Left renal pelvis (tissue), 4 donors: Measurements from ENCODE around the gene CDH16. TPM values are rescaled to one million over a fixed set of nuclear protein-coding genes. Genes with fewer than 3 reads are reported as not detected.
"Not testable (repeated sequence)": the region's sequence is repeated elsewhere in the genome, so short reads cannot be mapped to it uniquely, and the experiment has no call there.

Source experiments
- DNase-seq, 4 donors: peaks; one replicate each; pipeline ENCODE4 v3.0.0-alpha.2; 2013; ENCODE audit warnings: low read depth in 4 of 4, low spot score in 3 of 4
- polyA plus RNA-seq, 4 donors: library from polyadenylated mRNA; unstranded; fragments of 120-200 nt; gene quantifications; one replicate each; pipeline ENCODE4 v1.2.1, GENCODE V29; 2013; ENCODE audit not compliant: insufficient read length in 4 of 4

The CDH16 gene
- polyA plus RNA-seq = 100 to 1,000 TPM in 3 of 4 donors, 1 to 10 TPM in 1; 4.1 to 307 (median 238) TPM

GRCh38 chr16:66918803-66919568, at the start of gene CDH16:
TSS of gene CDH16 (minus strand) at chr16:66918885. CDS start at chr16:66918065, 820 bp downstream.
- DNase-seq = peak in 2 of 4 donors; percentile 70 to 72

- DNase-seq = no peak
These were observed 45.4 kb upstream of the CDH16 start for GRCh38 chr16:66964049-66964448.

- no peak for DNase-seq
These were observed 43.2 kb upstream of the CDH16 start for GRCh38 chr16:66961914-66962313.

GRCh38 chr16:66961065-66961744, 42.5 kb upstream of the CDH16 start, which contains the start of gene CES3:
TSS of gene CES3 (plus strand) at chr16:66961266. CDS start at chr16:66961308, 42 bp downstream.
- DNase-seq = peak in 1 of 4 donors; percentile 48

- DNase-seq = no peak
These were observed 41.6 kb upstream of the CDH16 start for GRCh38 chr16:66960270-66960669.

GRCh38 chr16:66959704-66960161, 41.0 kb upstream of the CDH16 start:
- no peak for DNase-seq

GRCh38 chr16:66958857-66959703, 40.4 kb upstream of the CDH16 start:
- no peak for DNase-seq

GRCh38 chr16:66956154-66956457, 37.4 kb upstream of the CDH16 start:
- DNase-seq = not testable (repeated sequence)

GRCh38 chr16:66955363-66956153, 36.9 kb upstream of the CDH16 start:
- not testable (repeated sequence) for DNase-seq

GRCh38 chr16:66954097-66954659, 35.5 kb upstream of the CDH16 start:
- no peak for DNase-seq

GRCh38 chr16:66953462-66954096, 34.9 kb upstream of the CDH16 start:
- DNase-seq = no peak

GRCh38 chr16:66952430-66953110, 33.9 kb upstream of the CDH16 start:
- no peak for DNase-seq

GRCh38 chr16:66950971-66951790, 32.5 kb upstream of the CDH16 start:
- no peak for DNase-seq

GRCh38 chr16:66950437-66950836, 31.8 kb upstream of the CDH16 start:
- no peak for DNase-seq

GRCh38 chr16:66949472-66949871, 30.8 kb upstream of the CDH16 start:
- DNase-seq = no peak

GRCh38 chr16:66948837-66949225, 30.1 kb upstream of the CDH16 start:
- no peak for DNase-seq

GRCh38 chr16:66948134-66948836, 29.6 kb upstream of the CDH16 start:
- DNase-seq = no peak
